Measurements from ENCODE around the gene PRR5.

Gene PRR5

DNA sequence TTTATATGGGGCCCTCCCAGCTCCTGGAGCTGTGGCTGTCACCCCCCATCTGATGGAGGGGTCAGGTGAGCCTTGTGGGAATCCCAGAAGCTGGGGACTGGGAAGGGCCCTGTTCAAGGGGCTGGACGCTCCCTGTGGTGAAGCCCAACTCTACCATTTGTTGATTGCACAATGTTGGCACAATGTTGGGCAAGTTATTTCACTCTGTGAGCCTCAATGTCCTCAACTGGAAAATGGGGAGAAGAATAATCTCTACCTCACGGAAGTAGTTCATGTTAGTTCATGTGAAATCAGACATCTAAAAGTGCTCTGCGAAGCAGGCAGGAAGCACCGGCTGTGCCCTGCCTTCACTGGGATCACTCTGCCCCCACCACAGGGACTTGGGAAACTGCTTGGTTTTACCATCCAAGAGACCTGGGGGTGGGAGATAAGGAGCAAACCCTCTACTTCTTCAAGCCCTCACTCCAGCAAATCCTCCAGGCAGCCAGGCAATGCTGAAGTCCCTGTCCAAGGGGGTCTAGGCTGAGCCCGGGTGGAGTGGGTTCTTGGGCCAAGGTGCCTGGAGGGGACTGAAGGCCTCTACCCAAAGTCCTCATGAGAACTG is 715 bp upstream of the PRR5 start:
- H3K79me2 ChIP-seq (ENCODE audit: low read length) = no peaks in the 10 kb centered on the region
- H2AFZ ChIP-seq (ENCODE audit: low read depth, low read length) = no peak overlapping the region; the same call in 1 of the 2 replicates
- H3K4me2 ChIP-seq (ENCODE audit: low read length) = peak overlapping the region; percentile 57
- TF ChIP-seq, protein P1, sequence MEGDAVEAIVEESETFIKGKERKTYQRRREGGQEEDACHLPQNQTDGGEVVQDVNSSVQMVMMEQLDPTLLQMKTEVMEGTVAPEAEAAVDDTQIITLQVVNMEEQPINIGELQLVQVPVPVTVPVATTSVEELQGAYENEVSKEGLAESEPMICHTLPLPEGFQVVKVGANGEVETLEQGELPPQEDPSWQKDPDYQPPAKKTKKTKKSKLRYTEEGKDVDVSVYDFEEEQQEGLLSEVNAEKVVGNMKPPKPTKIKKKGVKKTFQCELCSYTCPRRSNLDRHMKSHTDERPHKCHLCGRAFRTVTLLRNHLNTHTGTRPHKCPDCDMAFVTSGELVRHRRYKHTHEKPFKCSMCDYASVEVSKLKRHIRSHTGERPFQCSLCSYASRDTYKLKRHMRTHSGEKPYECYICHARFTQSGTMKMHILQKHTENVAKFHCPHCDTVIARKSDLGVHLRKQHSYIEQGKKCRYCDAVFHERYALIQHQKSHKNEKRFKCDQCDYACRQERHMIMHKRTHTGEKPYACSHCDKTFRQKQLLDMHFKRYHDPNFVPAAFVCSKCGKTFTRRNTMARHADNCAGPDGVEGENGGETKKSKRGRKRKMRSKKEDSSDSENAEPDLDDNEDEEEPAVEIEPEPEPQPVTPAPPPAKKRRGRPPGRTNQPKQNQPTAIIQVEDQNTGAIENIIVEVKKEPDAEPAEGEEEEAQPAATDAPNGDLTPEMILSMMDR (IDR thresholded peaks at IDR 0.05; ENCODE audit: low read depth, low read length) = no peak
- TF ChIP-seq EZH2phosphoT487 (IDR thresholded peaks at IDR 0.05; ENCODE audit: low read depth) = no peak
- H3K36me3 ChIP-seq (replicated peaks; ENCODE audit: low read depth, low read length) = no peaks in the 10 kb centered on the region
- H3K27me3 ChIP-seq (ENCODE audit: low read depth, low read length) = peaks cover 26% of the 10 kb centered on the region
- peak overlapping the region; percentile 41; the same call in 1 of the 2 replicates for H3K4me3 ChIP-seq (ENCODE audit: low read length)
- H3K27ac ChIP-seq (ENCODE audit: low read length) = no peak overlapping the region
- H3K9ac ChIP-seq (ENCODE audit: low read length) = no peak overlapping the region
- 0 out of 2 replicates have a peak, but pooled peaks cover 2% of the 10 kb centered on the region for H3K4me1 ChIP-seq (ENCODE audit: low read length)
- no peaks in the 10 kb centered on the region for H4K20me1 ChIP-seq (ENCODE audit: insufficient read depth, low read length)
- H3K9me3 ChIP-seq (ENCODE audit: insufficient read depth, low read length) = no peaks in the 10 kb centered on the region

DNA sequence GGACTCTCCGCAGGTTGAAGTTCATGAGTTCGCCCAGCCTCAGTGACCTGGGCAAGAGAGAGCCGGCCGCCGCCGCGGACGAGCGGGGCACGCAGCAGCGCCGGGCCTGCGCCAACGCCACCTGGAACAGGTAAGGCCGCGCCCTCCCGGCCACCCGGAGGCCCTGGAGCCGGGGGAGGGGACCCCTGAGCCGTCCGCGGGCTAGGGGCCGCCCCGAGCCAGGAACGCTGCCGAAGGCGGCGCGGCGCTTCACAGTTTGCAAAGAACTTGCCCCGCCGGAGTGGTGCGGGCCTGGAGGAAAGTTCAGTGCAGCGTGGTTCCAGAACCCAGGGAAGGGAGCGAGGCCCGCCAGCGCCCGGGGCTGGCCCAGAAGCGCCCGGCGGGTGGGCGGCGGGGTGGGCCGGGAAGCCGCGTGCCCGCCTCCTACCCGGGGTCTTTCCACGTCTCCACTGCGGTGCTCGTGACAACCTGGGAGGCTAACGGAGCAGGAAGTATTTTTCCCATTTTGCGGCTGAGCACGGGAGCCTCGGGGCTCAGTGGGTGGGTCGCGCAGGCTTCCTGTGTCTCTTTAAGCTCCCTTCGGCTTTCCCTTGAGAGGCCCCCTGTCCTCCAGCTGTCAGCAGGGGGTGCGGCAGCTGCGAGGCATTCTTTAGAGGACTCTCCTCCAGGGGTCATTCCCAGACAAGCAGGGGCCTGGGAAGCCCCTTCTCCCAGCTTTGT is 635 bp downstream of the PRR5 start:
- Histone ChIP-seq H4K20me1 (ENCODE audit: insufficient read depth, low read length) (no peaks in the 10 kb centered on the region), H3K9ac (ENCODE audit: low read length) (peak overlapping the region; percentile 52), H3K27me3 (ENCODE audit: low read depth, low read length) (peaks cover 24% of the 10 kb centered on the region), H3K4me3 (ENCODE audit: low read length) (peak overlapping the region; percentile 83), H3K36me3 (replicated peaks; ENCODE audit: low read depth, low read length) (no peaks in the 10 kb centered on the region), H3K27ac (ENCODE audit: low read length) (no peak overlapping the region), H2AFZ (ENCODE audit: low read depth, low read length) (no peak overlapping the region), H3K9me3 (ENCODE audit: insufficient read depth, low read length) (no peaks in the 10 kb centered on the region), H3K4me2 (ENCODE audit: low read length) (peak overlapping the region; percentile 64), H3K4me1 (ENCODE audit: low read length) (0 out of 2 replicates have a peak, but pooled peaks cover 2% of the 10 kb centered on the region), H3K79me2 (ENCODE audit: low read length) (no peaks in the 10 kb centered on the region)
- TF ChIP-seq EZH2phosphoT487 (IDR thresholded peaks at IDR 0.05; ENCODE audit: low read depth) = no peak
- TF ChIP-seq, protein P1 (IDR thresholded peaks at IDR 0.05; ENCODE audit: low read depth, low read length) = no peak

DNA sequence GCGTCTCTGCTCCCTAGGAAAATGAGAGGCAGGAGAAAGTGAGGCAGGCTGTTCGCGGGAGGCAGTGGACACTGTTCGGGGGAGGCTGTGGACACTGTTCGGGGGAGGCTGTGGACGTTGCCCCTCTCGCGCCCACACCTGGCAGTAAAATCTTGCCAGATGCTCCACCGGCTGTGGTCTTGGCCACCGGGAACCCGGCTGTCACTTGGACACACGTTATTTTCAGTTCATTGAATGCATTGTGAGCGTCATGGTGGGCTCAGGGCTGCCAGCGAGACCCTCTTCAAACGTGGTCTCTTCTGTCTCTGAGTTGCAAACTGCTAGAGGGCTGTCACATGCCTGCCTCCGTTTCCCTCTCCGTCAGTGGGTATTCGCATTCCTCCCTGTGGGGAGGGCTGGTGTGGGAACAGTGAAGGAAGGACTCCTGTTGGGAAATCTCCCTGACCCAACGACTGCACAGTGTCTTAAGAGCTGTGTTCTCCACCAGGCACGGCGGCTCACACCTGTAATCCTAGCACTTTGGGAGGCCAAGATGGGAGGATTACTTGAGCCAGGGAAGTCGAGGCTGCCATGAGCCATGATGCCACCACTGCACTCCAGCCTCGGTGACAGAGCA is 1.4 kb downstream of the PRR5 start:
- Histone ChIP-seq H3K27me3 (ENCODE audit: low read depth, low read length) (peaks cover 24% of the 10 kb centered on the region), H3K4me3 (ENCODE audit: low read length) (peak overlapping the region; percentile 83), H3K79me2 (ENCODE audit: low read length) (no peaks in the 10 kb centered on the region), H4K20me1 (ENCODE audit: insufficient read depth, low read length) (no peaks in the 10 kb centered on the region), H3K4me2 (ENCODE audit: low read length) (peak overlapping the region; percentile 64), H3K4me1 (ENCODE audit: low read length) (0 out of 2 replicates have a peak, but pooled peaks cover 2% of the 10 kb centered on the region), H2AFZ (ENCODE audit: low read depth, low read length) (no peak overlapping the region), H3K27ac (ENCODE audit: low read length) (no peak overlapping the region), H3K36me3 (replicated peaks; ENCODE audit: low read depth, low read length) (no peaks in the 10 kb centered on the region), H3K9me3 (ENCODE audit: insufficient read depth, low read length) (no peaks in the 10 kb centered on the region), H3K9ac (ENCODE audit: low read length) (no peak overlapping the region; the same call in 1 of the 2 replicates)
- no peak for TF ChIP-seq EZH2phosphoT487 (IDR thresholded peaks at IDR 0.05; ENCODE audit: low read depth)
- TF ChIP-seq, protein P1 (IDR thresholded peaks at IDR 0.05; ENCODE audit: low read depth, low read length) = no peak

All from OCI-LY3 (cell line).